MCF 10A (cell line): ENCODE results near the gene RAD23A. TPM values are rescaled to one million over a fixed set of nuclear protein-coding genes. Genes with fewer than 3 reads are reported as not detected.

Experiments used
- BruUV-seq: library from RNA; stranded (reverse); fragments of 400-500 nt; replicated peaks from 2 replicates; lab custom pipeline; 2021; lab: Mats Ljungman, UMichigan
- CTCF ChIA-PET: fragments of 300-600 bp; sonication (Branson Sonifier 250); formaldehyde crosslinking; extraction: SDS; loops from one replicate; lab custom pipeline; 2021; ENCODE audit warnings: antibody characterized with exemption, inconsistent platforms; lab: Yijun Ruan, JAX
- POLR2A ChIA-PET: fragments of 300-600, 350-650 bp; sonication (Branson Sonifier 250); formaldehyde crosslinking; extraction: SDS; loops from one replicate; lab custom pipeline; 2020; ENCODE audit warnings: antibody characterized with exemption, inconsistent platforms; lab: Yijun Ruan, JAX
- DNase-seq: peaks from one replicate; pipeline ENCODE4 v3.0.0-alpha.2; 2018; ENCODE audit not compliant: unreplicated experiment
- H3K27ac Mint-ChIP-seq: one replicate; pipeline ENCODE4 v1.8.0; 2022; ENCODE audit warnings: mild to moderate bottlenecking, low read depth, mixed read lengths; ENCODE audit not compliant: unreplicated experiment
- H3K27me3 Mint-ChIP-seq: one replicate; pipeline ENCODE4 v1.8.0; 2022; ENCODE audit warnings: mixed read lengths; ENCODE audit not compliant: insufficient read depth, unreplicated experiment
- H3K36me3 Mint-ChIP-seq: one replicate; pipeline ENCODE4 v1.8.0; 2022; ENCODE audit warnings: mild to moderate bottlenecking, moderate library complexity, mixed read lengths; ENCODE audit not compliant: insufficient read depth, unreplicated experiment
- H3K4me1 Mint-ChIP-seq: one replicate; pipeline ENCODE4 v1.8.0; 2022; ENCODE audit warnings: mixed read lengths; ENCODE audit not compliant: insufficient read depth, unreplicated experiment
- H3K4me3 Mint-ChIP-seq: one replicate; pipeline ENCODE4 v1.8.0; 2022; ENCODE audit warnings: mild to moderate bottlenecking, moderate library complexity, mixed read lengths; ENCODE audit not compliant: unreplicated experiment
- H3K9me3 Mint-ChIP-seq: one replicate; pipeline ENCODE4 v1.8.0; 2022; ENCODE audit warnings: mixed read lengths; ENCODE audit not compliant: unreplicated experiment
- intact Hi-C: fragments of 100-400 bp; cut with micrococcal nuclease; formaldehyde crosslinking; loops from 2 replicates; pipeline ENCODE4 v1.14.1; 2022
- total RNA-seq: library from RNA; stranded (reverse); gene quantifications from 2 replicates; pipeline ENCODE4 v1.2.3, GENCODE V29; 2022
- TF ChIP-seq, protein P1 (sequence below): fragments of 200-600 bp; IDR thresholded peaks from one replicate; pipeline ENCODE4 v1.8.0; 2022; ENCODE audit warnings: antibody characterized with exemption, mild to moderate bottlenecking; ENCODE audit not compliant: unreplicated experiment

The RAD23A gene
- total RNA-seq, 1 experiment from 2014 or later: 219 TPM

DNA sequence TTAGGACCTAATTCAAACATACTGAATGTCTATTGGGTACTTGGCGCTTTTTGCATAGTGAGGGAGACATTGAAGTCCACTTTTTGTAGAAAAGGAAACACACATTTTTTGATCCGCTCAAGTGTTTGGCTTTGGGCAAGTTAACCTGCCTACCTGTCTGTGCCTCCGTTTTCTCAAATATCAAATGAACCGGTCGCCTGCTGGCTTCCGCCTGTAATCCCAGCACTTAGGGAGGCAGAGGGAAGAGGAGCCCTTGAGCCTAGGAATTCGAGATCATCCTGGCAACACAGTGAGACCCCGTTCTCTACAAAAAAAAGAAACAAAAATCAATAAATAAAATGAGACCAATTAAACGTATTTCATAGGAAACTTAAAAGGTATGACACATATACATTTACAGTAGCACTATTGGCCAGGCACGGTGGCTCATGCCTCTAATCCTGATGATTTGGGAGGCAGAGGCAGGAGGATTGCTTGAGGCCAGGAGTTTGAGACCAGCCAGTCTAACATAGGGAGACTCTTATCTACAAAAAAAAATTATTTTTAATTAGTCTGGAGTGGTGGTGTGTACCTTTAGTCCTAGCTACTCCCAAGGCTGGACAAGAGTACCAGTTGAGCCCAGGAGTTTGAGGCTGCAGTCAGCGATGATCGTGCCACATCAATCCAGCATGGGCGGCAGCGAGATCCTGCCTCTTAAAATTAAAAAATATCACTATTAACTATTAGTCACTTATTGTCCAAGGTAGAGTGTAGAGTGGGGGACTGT lies 1.3 kb downstream of the RAD23A start:
- Mint-ChIP-seq H3K27ac (peak overlapping the region; percentile 94), H3K4me3 (peak overlapping the region; percentile 84), H3K4me1 (peaks cover 13% of the 10 kb centered on the region), H3K9me3 (no peaks in the 10 kb centered on the region), H3K27me3 (no peaks in the 10 kb centered on the region), H3K36me3 (peaks cover 88% of the 10 kb centered on the region)
- intact Hi-C loops: no loop called here
- ChIA-PET CTCF (interaction anchor here (0.9 to 1.4 kb wide), 2 partner anchors 18 to 19 kb away, joined by 8 read pairs; no protein-coding TSS in a partner anchor), POLR2A (interaction anchor here (0.6 to 1.8 kb wide), 14 partner anchors 8 to 900 kb away, joined by 3 to 51 read pairs (median 4); partner anchors contain the start of genes FARSA, GADD45GIP1, GCDH and IER2)
- TF ChIP-seq, protein P1, sequence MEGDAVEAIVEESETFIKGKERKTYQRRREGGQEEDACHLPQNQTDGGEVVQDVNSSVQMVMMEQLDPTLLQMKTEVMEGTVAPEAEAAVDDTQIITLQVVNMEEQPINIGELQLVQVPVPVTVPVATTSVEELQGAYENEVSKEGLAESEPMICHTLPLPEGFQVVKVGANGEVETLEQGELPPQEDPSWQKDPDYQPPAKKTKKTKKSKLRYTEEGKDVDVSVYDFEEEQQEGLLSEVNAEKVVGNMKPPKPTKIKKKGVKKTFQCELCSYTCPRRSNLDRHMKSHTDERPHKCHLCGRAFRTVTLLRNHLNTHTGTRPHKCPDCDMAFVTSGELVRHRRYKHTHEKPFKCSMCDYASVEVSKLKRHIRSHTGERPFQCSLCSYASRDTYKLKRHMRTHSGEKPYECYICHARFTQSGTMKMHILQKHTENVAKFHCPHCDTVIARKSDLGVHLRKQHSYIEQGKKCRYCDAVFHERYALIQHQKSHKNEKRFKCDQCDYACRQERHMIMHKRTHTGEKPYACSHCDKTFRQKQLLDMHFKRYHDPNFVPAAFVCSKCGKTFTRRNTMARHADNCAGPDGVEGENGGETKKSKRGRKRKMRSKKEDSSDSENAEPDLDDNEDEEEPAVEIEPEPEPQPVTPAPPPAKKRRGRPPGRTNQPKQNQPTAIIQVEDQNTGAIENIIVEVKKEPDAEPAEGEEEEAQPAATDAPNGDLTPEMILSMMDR: no peak
- BruUV-seq: TSS peak; percentile 29
- DNase-seq: no peak

DNA sequence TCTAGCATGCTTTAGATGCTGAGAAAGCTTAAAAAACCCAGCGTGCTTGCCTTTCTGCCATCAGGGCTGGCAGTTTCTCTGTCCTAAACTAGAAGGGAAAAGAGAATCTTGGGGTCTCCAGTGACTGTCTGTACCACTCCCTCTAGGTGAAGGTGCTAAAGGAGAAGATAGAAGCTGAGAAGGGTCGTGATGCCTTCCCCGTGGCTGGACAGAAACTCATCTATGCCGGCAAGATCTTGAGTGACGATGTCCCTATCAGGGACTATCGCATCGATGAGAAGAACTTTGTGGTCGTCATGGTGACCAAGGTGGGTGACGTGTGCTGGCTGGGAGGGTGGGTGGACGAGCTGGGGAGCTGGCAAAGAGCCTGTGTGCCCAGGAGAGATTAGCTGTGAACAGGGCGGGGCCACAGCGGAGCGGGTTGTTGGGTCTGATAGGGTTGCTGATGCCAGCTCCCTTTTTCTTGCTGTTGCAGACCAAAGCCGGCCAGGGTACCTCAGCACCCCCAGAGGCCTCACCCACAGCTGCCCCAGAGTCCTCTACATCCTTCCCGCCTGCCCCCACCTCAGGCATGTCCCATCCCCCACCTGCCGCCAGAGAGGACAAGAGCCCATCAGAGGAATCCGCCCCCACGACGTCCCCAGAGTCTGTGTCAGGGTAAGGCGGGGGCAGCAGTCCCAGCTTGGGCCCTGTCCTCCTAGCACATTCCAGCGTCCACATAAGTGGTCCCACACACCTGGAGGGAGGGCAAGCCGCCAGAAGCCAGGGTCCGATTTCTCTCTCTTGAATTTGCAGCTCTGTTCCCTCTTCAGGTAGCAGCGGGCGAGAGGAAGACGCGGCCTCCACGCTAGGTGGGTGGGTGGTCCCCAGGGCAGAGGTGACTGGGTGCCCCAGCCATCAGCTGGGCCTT lies 2.3 kb downstream of the RAD23A start:
- H3K4me1 Mint-ChIP-seq: peaks cover 13% of the 10 kb centered on the region
- no peaks in the 10 kb centered on the region for H3K27me3 Mint-ChIP-seq

GRCh38 chr19:12948612-12949362 lies 3.1 kb downstream of the RAD23A start:
- no peaks in the 10 kb centered on the region for H3K27me3 Mint-ChIP-seq
- no TSS peak for BruUV-seq
- H3K4me1 Mint-ChIP-seq: peaks cover 7% of the 10 kb centered on the region
- H3K36me3 Mint-ChIP-seq: peaks cover 87% of the 10 kb centered on the region
- CTCF ChIA-PET: interaction anchor here (0.6 to 1.4 kb wide), 2 partner anchors 17 to 37 kb away, joined by 4 to 8 read pairs; no protein-coding TSS in a partner anchor
- intact Hi-C loops: no loop called here
- H3K4me3 Mint-ChIP-seq: no peak overlapping the region
- H3K27ac Mint-ChIP-seq: no peak overlapping the region
- POLR2A ChIA-PET: interaction anchor here (0.6 kb wide), 1 partner anchor 314 kb away, joined by 3 read pairs; no protein-coding TSS in a partner anchor
- TF ChIP-seq, protein P1: no peak
- H3K9me3 Mint-ChIP-seq: no peaks in the 10 kb centered on the region
- DNase-seq: no peak

More for the DNA sequence above, 2.3 kb downstream of the RAD23A start:
- POLR2A ChIA-PET: interaction anchor here (1.0 to 1.4 kb wide), 2 partner anchors 8 to 11 kb away, joined by 3 to 5 read pairs; partner anchors contain the start of gene GADD45GIP1
- CTCF ChIA-PET: interaction anchor here (0.6 to 1.4 kb wide), 3 partner anchors 17 to 801 kb away, joined by 3 to 8 read pairs (median 3); no protein-coding TSS in a partner anchor
- peak overlapping the region; percentile 84 for H3K4me3 Mint-ChIP-seq
- BruUV-seq: no TSS peak
- TF ChIP-seq, protein P1: no peak
- H3K27ac Mint-ChIP-seq: no peak overlapping the region
- intact Hi-C loops: no loop called here
- no peaks in the 10 kb centered on the region for H3K9me3 Mint-ChIP-seq
- no peak for DNase-seq
- H3K36me3 Mint-ChIP-seq: peaks cover 88% of the 10 kb centered on the region
